ENCODE measurements around the gene NR2F1-AS1. TPM values are rescaled to one million over a fixed set of nuclear protein-coding genes. Genes with fewer than 3 reads are reported as not detected.

Gene NR2F1-AS1
- total RNA-seq, 2 experiments from 2014 or later: not detected

- Histone ChIP-seq H3K27ac (ENCODE audit: low read depth, low read length, poor library complexity, severe bottlenecking) (no peak overlapping the region), H3K79me2 (ENCODE audit: insufficient read depth, low read depth, low read length) (no peaks in the 10 kb centered on the region), H3K4me1 (ENCODE audit: insufficient read depth, low read length, poor library complexity, severe bottlenecking) (no peaks in the 10 kb centered on the region), H3K4me3 (ENCODE audit: low read depth, low read length, poor library complexity, severe bottlenecking) (no peak overlapping the region), H3K36me3 (ENCODE audit: insufficient read depth, low read length) (no peaks in the 10 kb centered on the region), H2AFZ (ENCODE audit: low read length) (no peak overlapping the region), H3K9me2 (ENCODE audit: insufficient read depth, low read length) (no peaks in the 10 kb centered on the region), H3K9me3 (ENCODE audit: low read length) (no peaks in the 10 kb centered on the region), H3K4me2 (ENCODE audit: low read length) (no peak overlapping the region), H4K20me1 (ENCODE audit: insufficient read depth, low read length) (no peaks in the 10 kb centered on the region)
- TF ChIP-seq CTCF (conservative IDR thresholded peaks at IDR 0.05; ENCODE audit: low read length) (no peak), EZH2phosphoT487 (IDR thresholded peaks at IDR 0.05; ENCODE audit: borderline replicate concordance, low read depth, low read length) (no peak)
- intact Hi-C loops (cut with micrococcal nuclease; ENCODE audit: unreplicated experiment): no loop called here
- no TSS peak for BruUV-seq (replicated peaks)
- ChIA-PET CTCF (ENCODE audit: unreplicated experiment) (no interaction called here), POLR2A (interaction anchor here (0.7 kb wide), 4 partner anchors 130 to 1776 kb away, joined by 3 to 4 read pairs (median 3); no protein-coding TSS in a partner anchor)
- DNase-seq (ENCODE audit: low spot score): no peak
Observed at GRCh38 chr5:93586736-93587596, 5.9 kb upstream of the NR2F1-AS1 start.

GRCh38 chr5:93585767-93586385, 4.9 kb upstream of the NR2F1-AS1 start:
- H3K4me3 ChIP-seq (ENCODE audit: low read depth, low read length, poor library complexity, severe bottlenecking): no peak overlapping the region
- no TSS peak for BruUV-seq (replicated peaks)
- ChIA-PET CTCF (ENCODE audit: unreplicated experiment) (no interaction called here), POLR2A (no interaction called here)
- H3K9me3 ChIP-seq (ENCODE audit: low read length): no peaks in the 10 kb centered on the region
- no peaks in the 10 kb centered on the region for H3K9me2 ChIP-seq (ENCODE audit: insufficient read depth, low read length)
- no peaks in the 10 kb centered on the region for H3K4me1 ChIP-seq (ENCODE audit: insufficient read depth, low read length, poor library complexity, severe bottlenecking)
- no peak overlapping the region for H3K4me2 ChIP-seq (ENCODE audit: low read length)
- H3K36me3 ChIP-seq (ENCODE audit: insufficient read depth, low read length): no peaks in the 10 kb centered on the region
- no peaks in the 10 kb centered on the region for H4K20me1 ChIP-seq (ENCODE audit: insufficient read depth, low read length)
- no peak for DNase-seq (ENCODE audit: low spot score)
- no peak overlapping the region for H2AFZ ChIP-seq (ENCODE audit: low read length)
- no peak overlapping the region for H3K27ac ChIP-seq (ENCODE audit: low read depth, low read length, poor library complexity, severe bottlenecking)
- TF ChIP-seq EZH2phosphoT487 (IDR thresholded peaks at IDR 0.05; ENCODE audit: borderline replicate concordance, low read depth, low read length) (peak; percentile 74; the same call in 1 of the 2 replicates), CTCF (conservative IDR thresholded peaks at IDR 0.05; ENCODE audit: low read length) (no peak)
- H3K79me2 ChIP-seq (ENCODE audit: insufficient read depth, low read depth, low read length): no peaks in the 10 kb centered on the region
- intact Hi-C loops (cut with micrococcal nuclease; ENCODE audit: unreplicated experiment): no loop called here

All from OCI-LY7 (cell line).